GM23338 (cell line): ENCODE results near the gene SARDH.

Experiments
- CTCF ChIP-seq, 2 experiments: fragments of 200-600 bp in 1 of 2; sonication (generic) in 1 of 2; conservative IDR thresholded peaks; 2 replicates each; pipeline versions ENCODE4 v1.5.1 to v1.6.1; 2016 to 2017; ENCODE audit warnings: antibody characterized with exemption in 2 of 2, low read depth in 2 of 2, mild to moderate bottlenecking in 2 of 2, moderate library complexity in 1 of 2
- EZH2 ChIP-seq: fragments of 200-600 bp; sonication (generic); IDR thresholded peaks from one replicate; pipeline ENCODE4 v1.8.0; 2017; ENCODE audit warnings: antibody characterized with exemption, mild to moderate bottlenecking, low read depth; ENCODE audit not compliant: unreplicated experiment
- JUNB ChIP-seq: IDR thresholded peaks from one replicate; pipeline ENCODE4 v1.6.1; 2016; ENCODE audit warnings: antibody characterized with exemption; ENCODE audit not compliant: unreplicated experiment
- ZNF462 ChIP-seq: fragments of 250-450 bp; sonication (Bioruptor Pico); IDR thresholded peaks from 2 replicates; pipeline ENCODE4 v1.5.0; 2020; ENCODE audit warnings: mild to moderate bottlenecking, moderate library complexity
- TF ChIP-seq, protein P1 (sequence below): IDR thresholded peaks from one replicate; pipeline ENCODE4 v1.6.1; 2018; ENCODE audit warnings: antibody characterized with exemption; ENCODE audit not compliant: unreplicated experiment
- TF ChIP-seq, protein P2 (sequence below): IDR thresholded peaks from 2 replicates; pipeline ENCODE4 v1.6.1; 2016; ENCODE audit warnings: antibody characterized with exemption

DNA sequence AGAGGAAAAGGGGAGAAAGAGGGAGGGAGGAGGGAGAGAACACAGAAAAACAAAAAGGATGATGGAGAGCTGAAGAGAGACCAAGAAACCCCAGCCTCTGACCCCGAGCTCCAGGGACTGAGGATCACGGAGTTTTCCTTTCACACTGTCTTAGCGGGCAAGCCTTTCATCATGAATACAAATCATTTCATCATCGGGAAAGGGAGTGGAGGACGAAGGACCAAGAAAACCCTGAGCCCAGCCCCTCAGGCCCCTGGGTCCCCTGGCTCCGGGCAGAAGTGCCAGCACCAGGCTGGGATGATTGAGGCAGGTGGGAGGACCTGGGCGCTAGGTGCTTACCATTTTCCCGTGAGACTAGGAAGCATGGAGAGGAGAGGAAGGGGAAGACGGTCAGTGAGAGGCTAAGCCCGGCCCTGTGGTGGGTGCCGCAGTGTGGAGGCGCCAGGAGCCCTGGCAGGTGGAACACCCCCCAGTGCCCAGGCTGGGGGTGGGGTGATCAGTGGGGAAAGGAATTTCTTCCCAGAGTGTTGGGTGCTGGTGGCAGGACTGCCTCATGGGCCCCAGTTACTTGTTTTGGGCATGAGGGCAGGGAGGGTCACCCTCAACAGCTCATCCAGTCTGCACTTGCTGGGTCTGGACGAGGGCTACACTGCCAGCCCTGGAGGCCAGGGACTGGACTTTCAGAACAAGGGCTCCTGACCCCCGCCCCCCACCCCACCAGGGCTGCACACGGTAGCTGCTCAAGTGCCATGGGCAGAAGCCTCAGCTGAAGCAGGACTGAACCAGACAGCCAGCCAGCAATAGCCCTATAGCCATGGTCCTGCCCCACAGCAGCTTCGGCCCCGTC is 49.0 kb upstream of the SARDH start:
- TF ChIP-seq, protein P1, sequence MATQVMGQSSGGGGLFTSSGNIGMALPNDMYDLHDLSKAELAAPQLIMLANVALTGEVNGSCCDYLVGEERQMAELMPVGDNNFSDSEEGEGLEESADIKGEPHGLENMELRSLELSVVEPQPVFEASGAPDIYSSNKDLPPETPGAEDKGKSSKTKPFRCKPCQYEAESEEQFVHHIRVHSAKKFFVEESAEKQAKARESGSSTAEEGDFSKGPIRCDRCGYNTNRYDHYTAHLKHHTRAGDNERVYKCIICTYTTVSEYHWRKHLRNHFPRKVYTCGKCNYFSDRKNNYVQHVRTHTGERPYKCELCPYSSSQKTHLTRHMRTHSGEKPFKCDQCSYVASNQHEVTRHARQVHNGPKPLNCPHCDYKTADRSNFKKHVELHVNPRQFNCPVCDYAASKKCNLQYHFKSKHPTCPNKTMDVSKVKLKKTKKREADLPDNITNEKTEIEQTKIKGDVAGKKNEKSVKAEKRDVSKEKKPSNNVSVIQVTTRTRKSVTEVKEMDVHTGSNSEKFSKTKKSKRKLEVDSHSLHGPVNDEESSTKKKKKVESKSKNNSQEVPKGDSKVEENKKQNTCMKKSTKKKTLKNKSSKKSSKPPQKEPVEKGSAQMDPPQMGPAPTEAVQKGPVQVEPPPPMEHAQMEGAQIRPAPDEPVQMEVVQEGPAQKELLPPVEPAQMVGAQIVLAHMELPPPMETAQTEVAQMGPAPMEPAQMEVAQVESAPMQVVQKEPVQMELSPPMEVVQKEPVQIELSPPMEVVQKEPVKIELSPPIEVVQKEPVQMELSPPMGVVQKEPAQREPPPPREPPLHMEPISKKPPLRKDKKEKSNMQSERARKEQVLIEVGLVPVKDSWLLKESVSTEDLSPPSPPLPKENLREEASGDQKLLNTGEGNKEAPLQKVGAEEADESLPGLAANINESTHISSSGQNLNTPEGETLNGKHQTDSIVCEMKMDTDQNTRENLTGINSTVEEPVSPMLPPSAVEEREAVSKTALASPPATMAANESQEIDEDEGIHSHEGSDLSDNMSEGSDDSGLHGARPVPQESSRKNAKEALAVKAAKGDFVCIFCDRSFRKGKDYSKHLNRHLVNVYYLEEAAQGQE = no peak
- TF ChIP-seq CTCF (conservative IDR thresholded peaks at IDR 0.05; ENCODE audit: low read depth in 2 of 2) (no peak), JUNB (no peak), ZNF462 (no peak), EZH2 (no peak)
- TF ChIP-seq, protein P2, sequence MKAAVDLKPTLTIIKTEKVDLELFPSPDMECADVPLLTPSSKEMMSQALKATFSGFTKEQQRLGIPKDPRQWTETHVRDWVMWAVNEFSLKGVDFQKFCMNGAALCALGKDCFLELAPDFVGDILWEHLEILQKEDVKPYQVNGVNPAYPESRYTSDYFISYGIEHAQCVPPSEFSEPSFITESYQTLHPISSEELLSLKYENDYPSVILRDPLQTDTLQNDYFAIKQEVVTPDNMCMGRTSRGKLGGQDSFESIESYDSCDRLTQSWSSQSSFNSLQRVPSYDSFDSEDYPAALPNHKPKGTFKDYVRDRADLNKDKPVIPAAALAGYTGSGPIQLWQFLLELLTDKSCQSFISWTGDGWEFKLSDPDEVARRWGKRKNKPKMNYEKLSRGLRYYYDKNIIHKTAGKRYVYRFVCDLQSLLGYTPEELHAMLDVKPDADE = no peak
